K562 (cell line): ENCODE data around the gene CLEC18B. TPM values are rescaled to one million over a fixed set of nuclear protein-coding genes. Genes with fewer than 3 reads are reported as not detected.
A peak's percentile ranks its signal among the peaks of the same experiment; 100 is the strongest.
"Not testable (repeated sequence)": the region's sequence is repeated elsewhere in the genome, so short reads cannot be mapped to it uniquely, and the experiment has no call there.

ENCODE experiments used
- ATAC-seq: fragments of 200-7000 bp; cut with Tn5 transposase; 3 replicates; pipeline ENCODE4 v1.9.1; 2020; ENCODE audit warnings: moderate library complexity
- BruUV-seq: library from RNA; stranded (reverse); fragments of 400-500 nt; replicated peaks from 2 replicates; lab custom pipeline; 2021; lab: Mats Ljungman, UMichigan
- CTCF ChIA-PET: fragments of 300-600 bp; formaldehyde crosslinking; extraction: SDS; loops from one replicate; lab custom pipeline; 2021; ENCODE audit warnings: low intra/inter-chr PET ratio; lab: Yijun Ruan, JAX
- POLR2A ChIA-PET: fragments of 300-600, 350-650 bp; sonication (Branson Sonifier 250); formaldehyde crosslinking; extraction: SDS; loops from one replicate; lab custom pipeline; 2021; ENCODE audit warnings: antibody characterized with exemption, inconsistent platforms; lab: Yijun Ruan, JAX
- DNase-seq, 4 experiments: peaks; one replicate each; pipeline versions ENCODE4 v3.0.0 to v3.0.0-alpha.2; 2011 to 2018; ENCODE audit warnings: low spot score in 3 of 4, mixed read lengths in 3 of 4; ENCODE audit errors: extremely low read depth in 1 of 4
- FAIRE-seq: peaks from 2 replicates; lab custom pipeline; 2011; peaks lifted over from hg19 to GRCh38; lab: Jason Lieb, UNC
- H2AFZ ChIP-seq: 2 replicates; pipeline ENCODE4 v1.6.0; 2011; ENCODE audit warnings: low read depth, low read length, control low read depth, inconsistent platforms
- H3K27ac ChIP-seq: fragments of 200-600 bp; 3 replicates; pipeline ENCODE4 v1.8.0; 2011; ENCODE audit warnings: low read depth, mild to moderate bottlenecking, control low read depth, inconsistent platforms, low read length, moderate library complexity, mixed read lengths; ENCODE audit errors: extremely low read depth
- H3K27me3 ChIP-seq, 2 experiments: fragments of 300-600 bp in 1 of 2; 2 replicates in 1 of 2; 3 replicates in 1 of 2; pipeline versions ENCODE4 v1.6.0 to v1.8.0; 2011; ENCODE audit warnings: inconsistent platforms in 2 of 2, low read length in 2 of 2, mild to moderate bottlenecking in 1 of 2, mixed read lengths in 1 of 2, moderate library complexity in 1 of 2; ENCODE audit not compliant: control insufficient read depth in 2 of 2, insufficient read depth in 2 of 2
- H3K36me3 ChIP-seq: fragments of 300-600 bp; 3 replicates; pipeline ENCODE4 v1.8.0; 2011; ENCODE audit warnings: mild to moderate bottlenecking, low read length, inconsistent platforms; ENCODE audit not compliant: control insufficient read depth, insufficient read depth
- H3K4me1 ChIP-seq, 2 experiments: fragments of 200-600 bp in 1 of 2; replicated peaks in 1 of 2; 2 replicates in 1 of 2; 3 replicates in 1 of 2; pipeline versions ENCODE4 v1.5.1 to v1.8.0; 2011; ENCODE audit warnings: inconsistent platforms in 2 of 2, low read length in 2 of 2, mild to moderate bottlenecking in 1 of 2, mixed read lengths in 1 of 2, moderate library complexity in 1 of 2; ENCODE audit not compliant: control insufficient read depth in 2 of 2, insufficient read depth in 2 of 2
- H3K4me2 ChIP-seq: 2 replicates; pipeline ENCODE4 v1.6.1; 2011; ENCODE audit warnings: low read length, control low read depth, inconsistent platforms, mixed read lengths; ENCODE audit not compliant: insufficient read depth
- H3K4me3 ChIP-seq: fragments of 200-600 bp; sonication (generic), shearing (Covaris generic); 2 replicates; pipeline ENCODE4 v1.5.1; 2016; ENCODE audit warnings: control low read depth, inconsistent platforms
- H3K79me2 ChIP-seq: fragments of 200-600 bp; 3 replicates; pipeline ENCODE4 v1.8.0; 2011; ENCODE audit warnings: low read length, inconsistent platforms; ENCODE audit not compliant: control insufficient read depth, insufficient read depth
- H3K9ac ChIP-seq, 2 experiments: 2 replicates each; pipeline versions ENCODE4 v1.6.0 to v1.6.1; 2011; ENCODE audit warnings: low read depth in 2 of 2, low read length in 2 of 2, control low read depth in 1 of 2, inconsistent platforms in 1 of 2, mild to moderate bottlenecking in 1 of 2, mixed read lengths in 1 of 2; ENCODE audit not compliant: insufficient read depth in 1 of 2
- H3K9me1 ChIP-seq: one replicate; pipeline ENCODE4 v1.6.0; 2011; ENCODE audit warnings: inconsistent platforms, mild to moderate bottlenecking, low read length, moderate library complexity; ENCODE audit not compliant: control insufficient read depth, insufficient read depth
- H3K9me3 ChIP-seq: replicated peaks from 2 replicates; pipeline ENCODE4 v1.5.1; 2011; ENCODE audit warnings: low read depth, low read length, inconsistent platforms; ENCODE audit not compliant: control insufficient read depth, insufficient read depth
- H4K20me1 ChIP-seq: replicated peaks from 2 replicates; pipeline ENCODE4 v1.6.1; 2011; ENCODE audit warnings: low read length, inconsistent platforms, mixed read lengths; ENCODE audit not compliant: control insufficient read depth, insufficient read depth
- CTBP1 ChIP-seq: fragments of 450-650 bp; IDR thresholded peaks from 2 replicates; pipeline ENCODE4 v1.6.1; 2016; ENCODE audit warnings: borderline replicate concordance
- WGBS: fragments of 100-300 bp; shearing (Covaris generic); methylation state at CpG from one replicate; pipeline ENCODE4 v1.1.6; 2016; ENCODE audit warnings: low coverage, mixed read lengths; ENCODE audit not compliant: insufficient coverage; ENCODE audit errors: missing lambda C conversion rate; 5-methylcytosine and 5-hydroxymethylcytosine counted together
- in situ Hi-C: fragments of 300-500 bp; cut with MboI; formaldehyde crosslinking; loops from 4 replicates; pipeline ENCODE4 v1.15.0; 2018; ENCODE audit warnings: inconsistent platforms, mixed read lengths
- intact Hi-C: fragments of 100-400 bp; cut with micrococcal nuclease; formaldehyde crosslinking; loops from 2 replicates; pipeline ENCODE4 v1.14.2; 2022
- polyA plus RNA-seq, 8 experiments: library from polyadenylated mRNA; depleted of rRNA in 4 of 8; stranded (reverse) in 5 of 8; unstranded in 3 of 8; fragments of >200 nt; fragmentation: Nextera tagmentation in 2 of 8; fragmentation: Illumina TruSeq in 1 of 8; extraction: Ambion mirVana in 2 of 8; extraction: Trizol in 1 of 8; gene quantifications; 2 replicates each; pipeline versions ENCODE4 v1.2.1 to v1.2.3, GENCODE V29; 2011 to 2014; ENCODE audit warnings: inconsistent platforms in 1 of 8, missing spikeins in 1 of 8
- small RNA-seq: library from RNA; depleted of rRNA; stranded (forward); fragments of <200 nt; gene quantifications from one replicate; pipeline ENCODE3, GENCODE V24; 2014
- total RNA-seq, 7 experiments: library from RNA; depleted of rRNA in 6 of 7; stranded (reverse); fragments of >200 nt in 6 of 7; fragmentation: Illumina TruSeq in 2 of 7; extraction: Trizol in 2 of 7; gene quantifications; 2 replicates each; pipeline versions ENCODE4 v1.2.1 to v1.2.3, GENCODE V29; 2011 to 2021; ENCODE audit warnings: low replicate concordance in 1 of 7

Gene CLEC18B
- total and polyA plus RNA-seq, 9 of the 15 experiments (the other 6 are each of a cell fraction or from before 2014, with no cell fraction given): 0.23 to 7.6 (median 3.5) TPM

DNA sequence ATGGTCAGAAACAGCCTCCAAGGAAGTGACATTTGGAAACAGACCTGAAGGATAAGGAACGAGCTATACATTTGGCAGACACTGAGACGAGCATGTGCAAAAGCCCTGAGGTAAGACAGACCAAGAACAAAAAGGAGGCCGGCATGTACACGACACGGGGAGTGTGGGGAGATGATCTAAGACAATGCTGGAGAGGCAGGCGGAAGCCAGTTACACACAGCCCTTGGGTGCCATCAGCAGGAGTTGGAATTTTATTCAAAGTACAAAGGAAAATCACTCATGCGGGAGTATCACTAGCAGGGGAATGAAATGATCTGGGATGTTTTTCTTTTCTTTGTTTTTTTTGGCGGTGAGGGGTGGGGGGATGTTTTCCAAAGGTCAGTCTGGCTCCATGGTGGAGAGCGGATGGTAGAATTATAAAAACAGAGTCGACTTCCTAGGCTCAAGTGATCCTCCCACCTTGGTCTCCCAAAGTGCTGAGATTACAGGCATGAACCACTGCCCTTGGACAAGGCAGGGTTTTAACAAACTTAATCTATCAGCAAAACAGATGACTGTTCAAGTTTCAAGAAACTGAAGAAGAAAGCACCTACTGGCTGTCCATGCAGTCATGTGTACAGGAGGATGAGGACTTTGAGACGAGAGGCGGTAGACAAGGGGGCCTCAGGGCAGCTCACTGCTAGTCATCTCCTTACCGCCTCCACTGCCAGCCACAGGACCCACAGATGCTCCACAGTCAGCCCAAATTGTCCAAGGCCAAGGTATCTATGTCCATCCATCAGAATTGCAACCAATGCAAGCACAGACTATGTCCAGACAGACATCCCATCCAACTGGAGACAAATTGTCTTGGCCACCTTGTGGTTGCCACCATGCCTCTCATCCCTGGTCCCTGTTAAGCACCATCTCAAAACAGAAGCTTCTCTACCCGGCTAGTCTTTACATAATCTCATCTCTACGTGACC, 59.4 kb downstream of the CLEC18B start:
- ATAC-seq (peak; percentile 61), DNase-seq (peak in 1 of 4 experiments; percentile 5)
- 89% methylated on average over 8 of the region's 15 CpGs for WGBS
- H3K9me3 ChIP-seq, H2AFZ ChIP-seq, H3K4me3 ChIP-seq, H3K4me1 ChIP-seq: not testable (repeated sequence)
- TF ChIP-seq CTBP1: 0 out of 2 replicates have a peak, but pooled peaks have one; percentile 18
- TF ChIP-seq, all 486 proteins: peak for 1; not testable (repeated sequence) for 485
- intact Hi-C loops, H3K9ac ChIP-seq, H3K27me3 ChIP-seq, in situ Hi-C loops, CTCF ChIA-PET, H3K9me1 ChIP-seq, FAIRE-seq, POLR2A ChIA-PET, H3K4me2 ChIP-seq, H3K27ac ChIP-seq, H4K20me1 ChIP-seq, BruUV-seq: not testable (repeated sequence)
- Histone ChIP-seq H3K79me2 (peaks cover 17% of the 10 kb centered on the region), H3K36me3 (peaks cover 37% of the 10 kb centered on the region; the same call in 2 of the 3 replicates)

Small RNAs within 50 kb of the gene (small RNA-seq; reads per million reads assigned to genes)
- gene AC009053.4: not detected
- not detected for gene RF00019
- not detected for gene RNU6-237P

Other genes starting within 250 kb of the CLEC18B start
- gene PSMD7, start 124.7 kb downstream of the CLEC18B start, total RNA-seq (2014; rRNA removed): 114 and 115 TPM in 2 replicates
- 144 and 152 TPM in 2 replicates for gene PSMD7, start 124.7 kb downstream of the CLEC18B start, total RNA-seq (2014; rRNA removed; fragmentation: Illumina TruSeq; extraction: Trizol)
- gene PSMD7, start 124.7 kb downstream of the CLEC18B start, total RNA-seq (2015; rRNA removed; fragmentation: Illumina TruSeq; extraction: Trizol): 160 TPM in 2 replicates
- 148 and 156 TPM in 2 replicates for gene PSMD7, start 124.7 kb downstream of the CLEC18B start, total RNA-seq (2021)
- 142 and 199 TPM in 2 replicates for gene PSMD7, start 124.7 kb downstream of the CLEC18B start, polyA plus RNA-seq (2011; rRNA removed)
- gene PSMD7, start 124.7 kb downstream of the CLEC18B start, polyA plus RNA-seq (2014; fragmentation: Illumina TruSeq; extraction: Trizol): 226 and 227 TPM in 2 replicates
- gene PSMD7, start 124.7 kb downstream of the CLEC18B start, polyA plus RNA-seq (2014; fragmentation: Nextera tagmentation; extraction: Ambion mirVana): 100 to 1,000 TPM; 100 to 142 TPM
- gene PSMD7, start 124.7 kb downstream of the CLEC18B start, polyA plus RNA-seq (2014; rRNA removed): 162 and 164 TPM in 2 replicates
- gene NPIPB15, start 45.2 kb downstream of the CLEC18B start, total RNA-seq (2014; rRNA removed): 0.82 and 0.86 TPM in 2 replicates
- 0.18 and 0.83 TPM in 2 replicates for gene NPIPB15, start 45.2 kb downstream of the CLEC18B start, total RNA-seq (2014; rRNA removed; fragmentation: Illumina TruSeq; extraction: Trizol)
- 0.51 and 0.75 TPM in 2 replicates for gene NPIPB15, start 45.2 kb downstream of the CLEC18B start, total RNA-seq (2015; rRNA removed; fragmentation: Illumina TruSeq; extraction: Trizol)
- gene NPIPB15, start 45.2 kb downstream of the CLEC18B start, total RNA-seq (2021): 0.36 and 1.1 TPM in 2 replicates
- 1.2 and 2.6 TPM in 2 replicates for gene NPIPB15, start 45.2 kb downstream of the CLEC18B start, polyA plus RNA-seq (2011; rRNA removed)
- gene NPIPB15, start 45.2 kb downstream of the CLEC18B start, polyA plus RNA-seq (2014; fragmentation: Illumina TruSeq; extraction: Trizol): 0.79 and 0.95 TPM in 2 replicates
- gene NPIPB15, start 45.2 kb downstream of the CLEC18B start, polyA plus RNA-seq (2014; fragmentation: Nextera tagmentation; extraction: Ambion mirVana): under 1 TPM; 0.13 to 0.38 TPM
- gene NPIPB15, start 45.2 kb downstream of the CLEC18B start, polyA plus RNA-seq (2014; rRNA removed): 1.1 TPM in 2 replicates
- gene GLG1, start 185.6 kb upstream of the CLEC18B start, total RNA-seq (2014; rRNA removed): 29.9 and 31.1 TPM in 2 replicates
- 24.0 and 26.5 TPM in 2 replicates for gene GLG1, start 185.6 kb upstream of the CLEC18B start, total RNA-seq (2014; rRNA removed; fragmentation: Illumina TruSeq; extraction: Trizol)
- 22.9 and 24.5 TPM in 2 replicates for gene GLG1, start 185.6 kb upstream of the CLEC18B start, total RNA-seq (2015; rRNA removed; fragmentation: Illumina TruSeq; extraction: Trizol)
- gene GLG1, start 185.6 kb upstream of the CLEC18B start, total RNA-seq (2021): 32.9 and 36.0 TPM in 2 replicates
- gene GLG1, start 185.6 kb upstream of the CLEC18B start, polyA plus RNA-seq (2011; rRNA removed): 23.6 and 28.9 TPM in 2 replicates
- gene GLG1, start 185.6 kb upstream of the CLEC18B start, polyA plus RNA-seq (2014; fragmentation: Illumina TruSeq; extraction: Trizol): 22.2 and 25.8 TPM in 2 replicates
- gene GLG1, start 185.6 kb upstream of the CLEC18B start, polyA plus RNA-seq (2014; fragmentation: Nextera tagmentation; extraction: Ambion mirVana): 1 to 10 TPM; 6.2 to 7.2 TPM
- 18.0 and 20.6 TPM in 2 replicates for gene GLG1, start 185.6 kb upstream of the CLEC18B start, polyA plus RNA-seq (2014; rRNA removed)
- gene RFWD3, start 245.4 kb upstream of the CLEC18B start, total RNA-seq (2014; rRNA removed): 68.1 and 71.5 TPM in 2 replicates
- gene RFWD3, start 245.4 kb upstream of the CLEC18B start, total RNA-seq (2014; rRNA removed; fragmentation: Illumina TruSeq; extraction: Trizol): 79.0 and 83.5 TPM in 2 replicates
- 77.4 and 86.1 TPM in 2 replicates for gene RFWD3, start 245.4 kb upstream of the CLEC18B start, total RNA-seq (2015; rRNA removed; fragmentation: Illumina TruSeq; extraction: Trizol)
- 111 and 121 TPM in 2 replicates for gene RFWD3, start 245.4 kb upstream of the CLEC18B start, total RNA-seq (2021)
- gene RFWD3, start 245.4 kb upstream of the CLEC18B start, polyA plus RNA-seq (2011; rRNA removed): 87.1 and 111 TPM in 2 replicates
- gene RFWD3, start 245.4 kb upstream of the CLEC18B start, polyA plus RNA-seq (2014; fragmentation: Illumina TruSeq; extraction: Trizol): 89.1 and 93.1 TPM in 2 replicates
- gene RFWD3, start 245.4 kb upstream of the CLEC18B start, polyA plus RNA-seq (2014; fragmentation: Nextera tagmentation; extraction: Ambion mirVana): 10 to 100 TPM; 20.8 to 55.5 TPM
- 70.1 and 75.2 TPM in 2 replicates for gene RFWD3, start 245.4 kb upstream of the CLEC18B start, polyA plus RNA-seq (2014; rRNA removed)